OCI-LY1 (cell line): ENCODE results near the gene USP34.

Experiments used
- H2AFZ ChIP-seq: fragments of 200-600 bp; sonication (generic), shearing (Covaris generic); 2 replicates; pipeline ENCODE4 v1.6.0; 2014; ENCODE audit warnings: antibody characterized with exemption, mild to moderate bottlenecking, low read length
- H3F3A ChIP-seq: fragments of 200-600 bp; sonication (generic), shearing (Covaris generic); 2 replicates; pipeline ENCODE4 v1.6.0; 2014; ENCODE audit warnings: mild to moderate bottlenecking, antibody characterized with exemption, low read length, moderate library complexity; ENCODE audit not compliant: insufficient read depth
- H3K27ac ChIP-seq: fragments of 200-600 bp; sonication (generic); 2 replicates; pipeline ENCODE4 v1.5.1; 2014; ENCODE audit warnings: low read length, mixed run types, mild to moderate bottlenecking, low read depth; ENCODE audit not compliant: poor library complexity, severe bottlenecking
- H3K27me3 ChIP-seq: fragments of 200-600 bp; sonication (generic); 2 replicates; pipeline ENCODE4 v1.6.0; 2014; ENCODE audit warnings: antibody characterized with exemption, mild to moderate bottlenecking, low read length, moderate library complexity; ENCODE audit not compliant: insufficient read depth
- H3K36me3 ChIP-seq: fragments of 200-600 bp; sonication (generic); 2 replicates; pipeline ENCODE4 v1.6.1; 2014; ENCODE audit warnings: mild to moderate bottlenecking, antibody characterized with exemption, low read length, moderate library complexity, mixed read lengths; ENCODE audit not compliant: insufficient read depth
- H3K4me1 ChIP-seq: fragments of 200-600 bp; sonication (generic); 2 replicates; pipeline ENCODE4 v1.5.1; 2014; ENCODE audit warnings: mild to moderate bottlenecking, low read length, moderate library complexity; ENCODE audit not compliant: insufficient read depth, severe bottlenecking
- H3K4me2 ChIP-seq: fragments of 200-600 bp; sonication (generic), shearing (Covaris generic); 2 replicates; pipeline ENCODE4 v1.6.1; 2014; ENCODE audit warnings: low read length
- H3K4me3 ChIP-seq: fragments of 200-600 bp; sonication (generic); 2 replicates; pipeline ENCODE4 v1.5.1; 2014; ENCODE audit warnings: low read length, low read depth, mild to moderate bottlenecking, mixed read lengths; ENCODE audit not compliant: poor library complexity, severe bottlenecking
- H3K79me2 ChIP-seq: fragments of 200-600 bp; shearing (Covaris generic); 2 replicates; pipeline ENCODE4 v1.6.1; 2016; ENCODE audit warnings: mixed run types, low read length, mixed read lengths; ENCODE audit not compliant: insufficient read depth
- H3K9ac ChIP-seq: fragments of 200-600 bp; sonication (generic), shearing (Covaris generic); 2 replicates; pipeline ENCODE4 v1.6.1; 2014; ENCODE audit warnings: mild to moderate bottlenecking, low read length, mixed read lengths
- H3K9me2 ChIP-seq: fragments of 200-600 bp; sonication (generic), shearing (Covaris generic); 2 replicates; pipeline ENCODE4 v1.6.1; 2014; ENCODE audit warnings: low read depth, mild to moderate bottlenecking, low read length, mixed read lengths
- H3K9me3 ChIP-seq: fragments of 200-600 bp; shearing (Covaris generic); 2 replicates; pipeline ENCODE4 v1.6.1; 2014; ENCODE audit warnings: low read length, mixed read lengths
- H4K20me1 ChIP-seq: fragments of 200-600 bp; sonication (generic), shearing (Covaris generic); 2 replicates; pipeline ENCODE4 v1.6.0; 2016; ENCODE audit warnings: mild to moderate bottlenecking, low read length; ENCODE audit not compliant: insufficient read depth
- EZH2 ChIP-seq: fragments of 200-600 bp; sonication (generic), shearing (Covaris generic); IDR thresholded peaks from 2 replicates; pipeline ENCODE4 v1.8.0; 2017; ENCODE audit warnings: borderline replicate concordance, mixed run types, mild to moderate bottlenecking, antibody characterized with exemption, low read length, moderate library complexity, mixed read lengths
- TF ChIP-seq, protein P1 (sequence below): fragments of 200-600 bp; sonication (generic), shearing (Covaris generic); IDR thresholded peaks from 2 replicates; pipeline ENCODE4 v1.5.1; 2017; ENCODE audit warnings: mild to moderate bottlenecking, antibody characterized with exemption, low read length, moderate library complexity, mixed read lengths

The USP34 gene

DNA sequence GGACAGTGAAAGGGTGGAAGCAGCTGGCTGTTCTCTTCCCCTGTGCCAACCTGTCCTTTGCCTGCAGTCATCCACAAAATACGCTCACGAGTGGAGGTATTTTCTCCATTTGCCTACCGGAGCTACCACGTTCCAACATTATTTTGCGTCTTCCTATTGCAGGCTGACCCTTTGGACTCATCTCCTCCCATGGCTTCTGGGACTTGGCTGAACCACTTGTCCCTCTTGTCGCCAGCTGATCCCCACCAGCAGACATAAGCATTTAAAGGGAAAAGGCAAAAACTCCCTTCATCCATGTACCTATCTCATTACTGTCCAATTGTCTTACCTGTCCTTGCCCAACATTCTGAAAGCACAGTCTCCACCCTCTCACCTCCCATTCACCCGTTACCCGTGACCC is 295.9 kb downstream of the USP34 start:
- H3K9ac ChIP-seq: no peak overlapping the region
- H3K9me3 ChIP-seq: no peaks in the 10 kb centered on the region
- no peak overlapping the region for H3K4me3 ChIP-seq
- H3K27ac ChIP-seq: no peak overlapping the region
- H3K79me2 ChIP-seq: no peaks in the 10 kb centered on the region
- H3K4me2 ChIP-seq: no peak overlapping the region
- peaks cover 8% of the 10 kb centered on the region for H3K36me3 ChIP-seq
- no peaks in the 10 kb centered on the region for H3K9me2 ChIP-seq
- H4K20me1 ChIP-seq: no peaks in the 10 kb centered on the region
- H3K27me3 ChIP-seq: no peaks in the 10 kb centered on the region
- H2AFZ ChIP-seq: no peak overlapping the region
- peaks cover 30% of the 10 kb centered on the region for H3K4me1 ChIP-seq
- TF ChIP-seq EZH2: no peak
- TF ChIP-seq, protein P1, sequence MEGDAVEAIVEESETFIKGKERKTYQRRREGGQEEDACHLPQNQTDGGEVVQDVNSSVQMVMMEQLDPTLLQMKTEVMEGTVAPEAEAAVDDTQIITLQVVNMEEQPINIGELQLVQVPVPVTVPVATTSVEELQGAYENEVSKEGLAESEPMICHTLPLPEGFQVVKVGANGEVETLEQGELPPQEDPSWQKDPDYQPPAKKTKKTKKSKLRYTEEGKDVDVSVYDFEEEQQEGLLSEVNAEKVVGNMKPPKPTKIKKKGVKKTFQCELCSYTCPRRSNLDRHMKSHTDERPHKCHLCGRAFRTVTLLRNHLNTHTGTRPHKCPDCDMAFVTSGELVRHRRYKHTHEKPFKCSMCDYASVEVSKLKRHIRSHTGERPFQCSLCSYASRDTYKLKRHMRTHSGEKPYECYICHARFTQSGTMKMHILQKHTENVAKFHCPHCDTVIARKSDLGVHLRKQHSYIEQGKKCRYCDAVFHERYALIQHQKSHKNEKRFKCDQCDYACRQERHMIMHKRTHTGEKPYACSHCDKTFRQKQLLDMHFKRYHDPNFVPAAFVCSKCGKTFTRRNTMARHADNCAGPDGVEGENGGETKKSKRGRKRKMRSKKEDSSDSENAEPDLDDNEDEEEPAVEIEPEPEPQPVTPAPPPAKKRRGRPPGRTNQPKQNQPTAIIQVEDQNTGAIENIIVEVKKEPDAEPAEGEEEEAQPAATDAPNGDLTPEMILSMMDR: no peak
- H3F3A ChIP-seq: no peaks in the 10 kb centered on the region

DNA sequence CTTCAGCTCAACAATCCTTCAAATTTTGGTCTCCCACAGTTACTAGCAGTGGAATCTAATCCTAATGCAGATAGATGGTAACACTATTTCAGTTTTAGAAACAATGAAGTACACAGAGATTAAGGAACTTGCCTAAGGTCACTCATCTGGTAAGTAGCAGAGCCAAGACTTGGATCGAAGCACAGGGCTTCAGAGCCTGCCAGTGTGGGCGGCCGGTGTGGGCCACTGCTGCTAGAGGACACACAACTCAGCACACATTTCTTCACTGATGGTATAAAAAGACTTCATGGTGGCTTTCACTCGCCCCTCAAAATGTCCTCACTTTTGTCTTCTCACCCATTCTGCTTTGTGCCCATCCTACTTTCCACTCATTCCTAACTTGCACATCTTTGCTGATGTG is 297.8 kb downstream of the USP34 start:
- H3K36me3 ChIP-seq: no peaks in the 10 kb centered on the region; the same call in 1 of the 2 replicates
- peaks cover 11% of the 10 kb centered on the region for H3K4me1 ChIP-seq
- no peaks in the 10 kb centered on the region for H3K9me2 ChIP-seq
- no peak overlapping the region for H2AFZ ChIP-seq
- no peaks in the 10 kb centered on the region for H4K20me1 ChIP-seq
- no peaks in the 10 kb centered on the region for H3F3A ChIP-seq
- H3K9ac ChIP-seq: no peak overlapping the region
- no peaks in the 10 kb centered on the region for H3K9me3 ChIP-seq
- no peak overlapping the region for H3K4me3 ChIP-seq
- no peak for TF ChIP-seq EZH2
- TF ChIP-seq, protein P1: no peak
- no peaks in the 10 kb centered on the region for H3K27me3 ChIP-seq
- no peak overlapping the region for H3K4me2 ChIP-seq
- H3K79me2 ChIP-seq: no peaks in the 10 kb centered on the region
- no peak overlapping the region for H3K27ac ChIP-seq

DNA sequence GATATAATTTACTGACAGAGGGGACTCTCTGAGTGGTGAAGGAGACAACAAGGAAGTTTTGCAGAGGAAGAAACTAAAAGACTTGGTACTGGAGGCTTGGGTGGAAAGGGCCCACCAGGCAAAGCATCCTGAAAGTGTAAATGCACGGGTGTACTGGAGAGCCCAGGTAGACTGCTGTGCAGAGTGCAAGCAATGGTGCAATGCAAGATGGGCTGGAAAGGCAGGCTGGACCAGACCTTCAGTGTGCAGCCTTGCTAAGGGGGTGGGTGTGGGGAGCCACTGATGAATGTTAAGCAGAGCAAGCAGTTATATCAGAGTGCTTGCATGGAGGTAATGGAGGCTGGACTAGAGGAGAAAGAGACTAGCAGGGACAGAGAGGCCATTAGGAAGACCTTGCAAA is 298.2 kb downstream of the USP34 start:
- Histone ChIP-seq H3K4me1 (peaks cover 8% of the 10 kb centered on the region), H3F3A (no peaks in the 10 kb centered on the region), H3K79me2 (no peaks in the 10 kb centered on the region), H3K4me3 (no peak overlapping the region), H3K9me2 (no peaks in the 10 kb centered on the region), H3K9me3 (no peaks in the 10 kb centered on the region), H3K9ac (no peak overlapping the region), H3K4me2 (no peak overlapping the region), H3K27ac (no peak overlapping the region), H4K20me1 (no peaks in the 10 kb centered on the region), H2AFZ (no peak overlapping the region), H3K27me3 (no peaks in the 10 kb centered on the region), H3K36me3 (no peaks in the 10 kb centered on the region; the same call in 1 of the 2 replicates)
- TF ChIP-seq, protein P1: no peak
- no peak for TF ChIP-seq EZH2
